Measurements from ENCODE around the gene FBF1. TPM values are rescaled to one million over a fixed set of nuclear protein-coding genes. Genes with fewer than 3 reads are reported as not detected.

The FBF1 gene
- total RNA-seq, 1 donor from 2014 or later, result 3.8 TPM

DNA sequence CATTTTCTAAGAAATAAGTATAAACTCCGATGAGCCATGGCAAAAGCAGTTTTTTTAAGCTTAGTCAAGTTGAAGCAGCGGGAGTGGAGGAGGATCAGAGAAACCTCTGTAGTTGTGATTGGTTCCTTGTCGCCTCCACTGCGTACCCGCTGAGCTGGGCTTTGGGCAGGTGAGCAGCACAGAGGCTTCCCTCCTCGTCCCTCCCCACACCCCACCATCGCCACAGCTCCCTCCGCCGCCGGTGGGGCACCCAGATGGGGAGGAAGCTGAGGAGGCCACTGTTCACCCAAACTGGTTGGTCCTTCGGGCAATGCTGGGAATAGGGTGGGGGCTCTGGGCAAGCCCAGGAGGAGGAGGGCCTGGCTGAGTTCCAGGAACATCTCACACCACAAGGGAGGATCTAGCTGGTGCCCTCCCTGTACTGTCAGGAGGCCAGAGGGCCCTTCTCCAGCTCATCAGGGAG is 31.0 kb downstream of the FBF1 start:
- Histone ChIP-seq H3K27me3 (ENCODE audit: control insufficient read depth, insufficient read depth, low read length) (no peaks in the 10 kb centered on the region), H3K36me3 (ENCODE audit: control insufficient read depth, insufficient read depth, low read length) (no peaks in the 10 kb centered on the region), H3K4me3 (ENCODE audit: low read depth, low read length) (no peak overlapping the region)
- DNase-seq (ENCODE audit: low read depth), result no peak
- no peak for TF ChIP-seq CTCF (IDR thresholded peaks at IDR 0.05; ENCODE audit: insufficient read depth, low read length, poor library complexity, severe bottlenecking)

- DNase-seq (ENCODE audit: low read depth), result no peak
- Histone ChIP-seq H3K27me3 (ENCODE audit: control insufficient read depth, insufficient read depth, low read length) (no peaks in the 10 kb centered on the region), H3K4me3 (ENCODE audit: low read depth, low read length) (no peak overlapping the region), H3K36me3 (ENCODE audit: control insufficient read depth, insufficient read depth, low read length) (no peaks in the 10 kb centered on the region)
- TF ChIP-seq CTCF (IDR thresholded peaks at IDR 0.05; ENCODE audit: insufficient read depth, low read length, poor library complexity, severe bottlenecking), result no peak
Measured at GRCh38 chr17:75909051-75909811, 31.6 kb downstream of the FBF1 start.

- Histone ChIP-seq H3K27me3 (ENCODE audit: control insufficient read depth, insufficient read depth, low read length) (no peaks in the 10 kb centered on the region), H3K36me3 (ENCODE audit: control insufficient read depth, insufficient read depth, low read length) (no peaks in the 10 kb centered on the region), H3K4me3 (ENCODE audit: low read depth, low read length) (no peak overlapping the region)
- no peak for TF ChIP-seq CTCF (IDR thresholded peaks at IDR 0.05; ENCODE audit: insufficient read depth, low read length, poor library complexity, severe bottlenecking)
- no peak for DNase-seq (ENCODE audit: low read depth)
Measured at GRCh38 chr17:75908201-75908600, 32.6 kb downstream of the FBF1 start.

- no peak for TF ChIP-seq CTCF (IDR thresholded peaks at IDR 0.05; ENCODE audit: insufficient read depth, low read length, poor library complexity, severe bottlenecking)
Measured at GRCh38 chr17:75906143-75906884, 34.5 kb downstream of the FBF1 start.

GRCh38 chr17:75904749-75905521 is 35.9 kb downstream of the FBF1 start, which contains the start of gene MRPL38:
MRPL38 (minus strand) TSS chr17:75904884; CDS start chr17:75904875, 9 bp downstream.
- Histone ChIP-seq H3K27me3 (ENCODE audit: control insufficient read depth, insufficient read depth, low read length) (no peaks in the 10 kb centered on the region), H3K36me3 (ENCODE audit: control insufficient read depth, insufficient read depth, low read length) (no peaks in the 10 kb centered on the region), H3K4me3 (ENCODE audit: low read depth, low read length) (peak within 1 kb of the TSS; percentile 81)
- TF ChIP-seq CTCF (IDR thresholded peaks at IDR 0.05; ENCODE audit: insufficient read depth, low read length, poor library complexity, severe bottlenecking), result peak; percentile 91
- peak; percentile 74 for DNase-seq (ENCODE audit: low read depth)

More at GRCh38 chr17:75906143-75906884, 34.5 kb downstream of the FBF1 start:
- no peak for DNase-seq (ENCODE audit: low read depth)
- Histone ChIP-seq H3K36me3 (ENCODE audit: control insufficient read depth, insufficient read depth, low read length) (no peaks in the 10 kb centered on the region), H3K4me3 (ENCODE audit: low read depth, low read length) (no peak overlapping the region), H3K27me3 (ENCODE audit: control insufficient read depth, insufficient read depth, low read length) (no peaks in the 10 kb centered on the region)
